K562 (cell line): ENCODE data around the gene DDIT3. TPM values are rescaled to one million over a fixed set of nuclear protein-coding genes. Genes with fewer than 3 reads are reported as not detected.
A peak's percentile ranks its signal among the peaks of the same experiment; 100 is the strongest.

Experiments used
- ATAC-seq: fragments of 200-7000 bp; cut with Tn5 transposase; 3 replicates; pipeline ENCODE4 v1.9.1; 2020; ENCODE audit warnings: moderate library complexity
- BruUV-seq: library from RNA; stranded (reverse); fragments of 400-500 nt; replicated peaks from 2 replicates; lab custom pipeline; 2021; lab: Mats Ljungman, UMichigan
- CTCF ChIA-PET: fragments of 300-600 bp; formaldehyde crosslinking; extraction: SDS; loops from one replicate; lab custom pipeline; 2021; ENCODE audit warnings: low intra/inter-chr PET ratio; lab: Yijun Ruan, JAX
- POLR2A ChIA-PET: fragments of 300-600, 350-650 bp; sonication (Branson Sonifier 250); formaldehyde crosslinking; extraction: SDS; loops from one replicate; lab custom pipeline; 2021; ENCODE audit warnings: antibody characterized with exemption, inconsistent platforms; lab: Yijun Ruan, JAX
- DNase-seq, 4 experiments: peaks; one replicate each; pipeline versions ENCODE4 v3.0.0 to v3.0.0-alpha.2; 2011 to 2018; ENCODE audit warnings: low spot score in 3 of 4, mixed read lengths in 3 of 4; ENCODE audit errors: extremely low read depth in 1 of 4
- FAIRE-seq: peaks from 2 replicates; lab custom pipeline; 2011; peaks lifted over from hg19 to GRCh38; lab: Jason Lieb, UNC
- H2AFZ ChIP-seq: 2 replicates; pipeline ENCODE4 v1.6.0; 2011; ENCODE audit warnings: low read depth, low read length, control low read depth, inconsistent platforms
- H3K27ac ChIP-seq: fragments of 200-600 bp; 3 replicates; pipeline ENCODE4 v1.8.0; 2011; ENCODE audit warnings: low read depth, mild to moderate bottlenecking, control low read depth, inconsistent platforms, low read length, moderate library complexity, mixed read lengths; ENCODE audit errors: extremely low read depth
- H3K27me3 ChIP-seq, 2 experiments: fragments of 300-600 bp in 1 of 2; 2 replicates in 1 of 2; 3 replicates in 1 of 2; pipeline versions ENCODE4 v1.6.0 to v1.8.0; 2011; ENCODE audit warnings: inconsistent platforms in 2 of 2, low read length in 2 of 2, mild to moderate bottlenecking in 1 of 2, mixed read lengths in 1 of 2, moderate library complexity in 1 of 2; ENCODE audit not compliant: control insufficient read depth in 2 of 2, insufficient read depth in 2 of 2
- H3K36me3 ChIP-seq: fragments of 300-600 bp; 3 replicates; pipeline ENCODE4 v1.8.0; 2011; ENCODE audit warnings: mild to moderate bottlenecking, low read length, inconsistent platforms; ENCODE audit not compliant: control insufficient read depth, insufficient read depth
- H3K4me1 ChIP-seq, 2 experiments: fragments of 200-600 bp in 1 of 2; replicated peaks in 1 of 2; 2 replicates in 1 of 2; 3 replicates in 1 of 2; pipeline versions ENCODE4 v1.5.1 to v1.8.0; 2011; ENCODE audit warnings: inconsistent platforms in 2 of 2, low read length in 2 of 2, mild to moderate bottlenecking in 1 of 2, mixed read lengths in 1 of 2, moderate library complexity in 1 of 2; ENCODE audit not compliant: control insufficient read depth in 2 of 2, insufficient read depth in 2 of 2
- H3K4me2 ChIP-seq: 2 replicates; pipeline ENCODE4 v1.6.1; 2011; ENCODE audit warnings: low read length, control low read depth, inconsistent platforms, mixed read lengths; ENCODE audit not compliant: insufficient read depth
- H3K4me3 ChIP-seq: fragments of 200-600 bp; sonication (generic), shearing (Covaris generic); 2 replicates; pipeline ENCODE4 v1.5.1; 2016; ENCODE audit warnings: control low read depth, inconsistent platforms
- H3K79me2 ChIP-seq: fragments of 200-600 bp; 3 replicates; pipeline ENCODE4 v1.8.0; 2011; ENCODE audit warnings: low read length, inconsistent platforms; ENCODE audit not compliant: control insufficient read depth, insufficient read depth
- H3K9ac ChIP-seq, 2 experiments: 2 replicates each; pipeline versions ENCODE4 v1.6.0 to v1.6.1; 2011; ENCODE audit warnings: low read depth in 2 of 2, low read length in 2 of 2, control low read depth in 1 of 2, inconsistent platforms in 1 of 2, mild to moderate bottlenecking in 1 of 2, mixed read lengths in 1 of 2; ENCODE audit not compliant: insufficient read depth in 1 of 2
- H3K9me1 ChIP-seq: one replicate; pipeline ENCODE4 v1.6.0; 2011; ENCODE audit warnings: inconsistent platforms, mild to moderate bottlenecking, low read length, moderate library complexity; ENCODE audit not compliant: control insufficient read depth, insufficient read depth
- H3K9me3 ChIP-seq: replicated peaks from 2 replicates; pipeline ENCODE4 v1.5.1; 2011; ENCODE audit warnings: low read depth, low read length, inconsistent platforms; ENCODE audit not compliant: control insufficient read depth, insufficient read depth
- H4K20me1 ChIP-seq: replicated peaks from 2 replicates; pipeline ENCODE4 v1.6.1; 2011; ENCODE audit warnings: low read length, inconsistent platforms, mixed read lengths; ENCODE audit not compliant: control insufficient read depth, insufficient read depth
- CBFA2T3 ChIP-seq: fragments of 450-650 bp; IDR thresholded peaks from 2 replicates; pipeline ENCODE4 v1.6.1; 2017
- CHD1 ChIP-seq: fragments of 200-600 bp; sonication (generic); IDR thresholded peaks from one replicate; pipeline ENCODE4 v1.6.1; 2012; ENCODE audit warnings: mild to moderate bottlenecking, moderate library complexity, low read length, inconsistent platforms
- CREM ChIP-seq: IDR thresholded peaks from 2 replicates; pipeline ENCODE4 v1.6.1; 2014; ENCODE audit warnings: antibody characterized with exemption, low read depth
- ETV6 ChIP-seq, 3 experiments: fragments of 150-350 bp in 1 of 3; sonication (generic) in 1 of 3; formaldehyde crosslinking in 1 of 3; IDR thresholded peaks; 2 replicates each; pipeline versions ENCODE4 v1.6.1 to v1.8.0; 2014 to 2022; ENCODE audit warnings: borderline replicate concordance in 2 of 3, low read depth in 2 of 3, antibody characterized with exemption in 1 of 3, low read length in 1 of 3, mild to moderate bottlenecking in 1 of 3, missing genetic modification reagents in 1 of 3
- FOXK2 ChIP-seq, 2 experiments: fragments of 450-650 bp; IDR thresholded peaks in 1 of 2; conservative IDR thresholded peaks in 1 of 2; 2 replicates each; pipeline ENCODE4 v1.6.1; 2016; ENCODE audit warnings: low read depth in 2 of 2, mild to moderate bottlenecking in 1 of 2
- HES1 ChIP-seq: fragments of 450-650 bp; IDR thresholded peaks from 2 replicates; pipeline ENCODE4 v1.6.1; 2016; ENCODE audit warnings: low read depth, mild to moderate bottlenecking, moderate library complexity
- KDM5B ChIP-seq: fragments of 200-600 bp; sonication (generic); IDR thresholded peaks from 2 replicates; pipeline ENCODE4 v1.6.1; 2012; ENCODE audit warnings: low read depth, mild to moderate bottlenecking, moderate library complexity, low read length, control low read depth, inconsistent platforms; ENCODE audit not compliant: insufficient replicate concordance
- LCOR ChIP-seq: sonication (generic); formaldehyde crosslinking; IDR thresholded peaks from 2 replicates; pipeline ENCODE4 v1.8.0; 2022; ENCODE audit warnings: mild to moderate bottlenecking, missing genetic modification reagents
- SMAD4 ChIP-seq: fragments of 250-450 bp; sonication (Bioruptor Pico); conservative IDR thresholded peaks from 2 replicates; pipeline ENCODE4 v1.8.0; 2021; ENCODE audit warnings: inconsistent platforms, mild to moderate bottlenecking, moderate library complexity
- SMARCB1 ChIP-seq: IDR thresholded peaks from 2 replicates; pipeline ENCODE4 v1.6.1; 2011; ENCODE audit warnings: improper control_type of control experiment, low read depth; ENCODE audit not compliant: insufficient read length
- STAT5A ChIP-seq: IDR thresholded peaks from 2 replicates; pipeline ENCODE4 v1.6.1; 2012; ENCODE audit warnings: low read length, inconsistent platforms, borderline replicate concordance
- TAF9B ChIP-seq: fragments of 450-650 bp; IDR thresholded peaks from 2 replicates; pipeline ENCODE4 v1.6.1; 2018; ENCODE audit warnings: mild to moderate bottlenecking; ENCODE audit not compliant: partially characterized antibody
- TFAM ChIP-seq: fragments of 250-450 bp; sonication (Bioruptor Pico); conservative IDR thresholded peaks from 2 replicates; pipeline ENCODE4 v1.5.0; 2021; ENCODE audit warnings: mild to moderate bottlenecking, moderate library complexity
- TOE1 ChIP-seq, 2 experiments: fragments of 450-650 bp in 1 of 2; sonication (generic) in 1 of 2; formaldehyde crosslinking in 1 of 2; IDR thresholded peaks; 2 replicates each; pipeline versions ENCODE4 v1.7.1 to v1.8.0; 2016 to 2022; ENCODE audit warnings: borderline replicate concordance in 2 of 2, mild to moderate bottlenecking in 2 of 2, antibody characterized with exemption in 1 of 2, inconsistent platforms in 1 of 2, low read depth in 1 of 2, missing genetic modification reagents in 1 of 2, moderate library complexity in 1 of 2
- ZNF143 ChIP-seq: sonication (generic); formaldehyde crosslinking; IDR thresholded peaks from 2 replicates; pipeline ENCODE4 v1.9.0; 2022; ENCODE audit warnings: mild to moderate bottlenecking, missing genetic modification reagents
- WGBS: fragments of 100-300 bp; shearing (Covaris generic); methylation state at CpG from one replicate; pipeline ENCODE4 v1.1.6; 2016; ENCODE audit warnings: low coverage, mixed read lengths; ENCODE audit not compliant: insufficient coverage; ENCODE audit errors: missing lambda C conversion rate; 5-methylcytosine and 5-hydroxymethylcytosine counted together
- in situ Hi-C: fragments of 300-500 bp; cut with MboI; formaldehyde crosslinking; loops from 4 replicates; pipeline ENCODE4 v1.15.0; 2018; ENCODE audit warnings: inconsistent platforms, mixed read lengths
- intact Hi-C: fragments of 100-400 bp; cut with micrococcal nuclease; formaldehyde crosslinking; loops from 2 replicates; pipeline ENCODE4 v1.14.2; 2022
- polyA plus RNA-seq, 8 experiments: library from polyadenylated mRNA; depleted of rRNA in 4 of 8; stranded (reverse) in 5 of 8; unstranded in 3 of 8; fragments of >200 nt; fragmentation: Nextera tagmentation in 2 of 8; fragmentation: Illumina TruSeq in 1 of 8; extraction: Ambion mirVana in 2 of 8; extraction: Trizol in 1 of 8; gene quantifications; 2 replicates each; pipeline versions ENCODE4 v1.2.1 to v1.2.3, GENCODE V29; 2011 to 2014; ENCODE audit warnings: inconsistent platforms in 1 of 8, missing spikeins in 1 of 8
- total RNA-seq, 7 experiments: library from RNA; depleted of rRNA in 6 of 7; stranded (reverse); fragments of >200 nt in 6 of 7; fragmentation: Illumina TruSeq in 2 of 7; extraction: Trizol in 2 of 7; gene quantifications; 2 replicates each; pipeline versions ENCODE4 v1.2.1 to v1.2.3, GENCODE V29; 2011 to 2021; ENCODE audit warnings: low replicate concordance in 1 of 7
- TF ChIP-seq, protein P1 (sequence below): sonication (generic); formaldehyde crosslinking; IDR thresholded peaks from 2 replicates; pipeline ENCODE4 v1.9.0; 2022; ENCODE audit warnings: mild to moderate bottlenecking, missing genetic modification reagents
- TF ChIP-seq, protein P2 (sequence below): fragments of 450-650 bp; IDR thresholded peaks from 2 replicates; pipeline ENCODE4 v1.6.1; 2018; ENCODE audit not compliant: partially characterized antibody

The DDIT3 gene
- total and polyA plus RNA-seq, 9 of the 15 experiments (the other 6 are each of a cell fraction or from before 2014, with no cell fraction given): 59.1 to 272 (median 89.9) TPM

DNA sequence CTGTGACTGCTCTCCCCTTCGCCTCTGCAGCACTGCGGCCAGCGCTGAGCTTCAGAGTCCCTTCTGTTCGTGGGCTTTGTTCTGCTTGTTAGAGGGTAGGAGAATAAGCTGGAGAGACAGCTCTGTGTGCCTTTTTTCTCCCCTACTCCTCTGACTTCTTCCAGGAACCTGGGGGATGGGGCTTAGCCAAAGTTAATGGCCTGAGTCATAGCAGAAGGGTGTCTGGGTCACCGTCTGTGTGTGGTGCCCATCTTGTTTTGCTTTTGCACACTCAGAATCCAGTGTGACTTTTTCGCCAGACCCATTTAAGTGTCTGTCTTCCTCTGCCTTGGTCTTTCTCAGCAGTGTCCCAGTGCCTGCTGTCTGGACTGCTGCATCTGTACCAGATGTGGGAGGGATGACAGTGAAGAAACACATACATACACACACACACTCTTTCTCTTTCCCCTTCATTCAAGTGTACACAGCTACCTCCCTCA is 32.6 kb upstream of the DDIT3 start:
- Histone ChIP-seq H3K27me3 (no peaks in the 10 kb centered on the region), H3K36me3 (peaks cover 17% of the 10 kb centered on the region), H3K9me3 (no peaks in the 10 kb centered on the region), H3K4me1 (peaks cover 50 to 63% of the 10 kb centered on the region in 2 experiments), H3K9ac (peak overlapping the region; percentile 72 to 84; a peak in 3 of 4 replicates), H3K4me2 (peak overlapping the region; percentile 89), H4K20me1 (no peaks in the 10 kb centered on the region), H3K4me3 (peak overlapping the region; percentile 69), H3K9me1 (no peaks in the 10 kb centered on the region), H3K27ac (peak overlapping the region; percentile 90), H2AFZ (peak overlapping the region; percentile 78), H3K79me2 (peaks cover 58% of the 10 kb centered on the region)
- 1% methylated on average over 5 of the region's 6 CpGs for WGBS
- no TSS peak for BruUV-seq
- POLR2A ChIA-PET: interaction anchor here (0.5 to 4.2 kb wide), 16 partner anchors 9 to 369 kb away, joined by 3 to 38 read pairs (median 3); partner anchors contain the start of genes ARHGEF25, DDIT3, EEF1AKMT3 and METTL1
- DNase-seq: peak; percentile 24 to 81 (median 51)
- peak; percentile 51 for ATAC-seq
- intact Hi-C loops: loop anchor here (2.0 kb wide), 1 partner anchor 14 kb away; no protein-coding TSS in a partner anchor
- in situ Hi-C loops: no loop called here
- FAIRE-seq: peak; percentile 87
- CTCF ChIA-PET: interaction anchor here (0.6 kb wide), 1 partner anchor 23 kb away, joined by 3 read pairs; no protein-coding TSS in a partner anchor
- TF ChIP-seq TFAM (CRISPR knock-in tag) (no peak), ZNF143 (peak; percentile 54; the same call in 1 of the 2 replicates), HES1 (no peak), FOXK2 (conservative IDR thresholded peaks at IDR 0.05 in 1 of 2, IDR thresholded peaks at IDR 0.05 in 1 of 2; ENCODE audit: low read depth in 2 of 2) (peak in 1 of 2 experiments; percentile 59; a peak in 2 of 4 replicates), TOE1 (IDR thresholded peaks at IDR 0.05; ENCODE audit: borderline replicate concordance) (no peak), TOE1 (CRISPR knock-in tag; IDR thresholded peaks at IDR 0.05; ENCODE audit: borderline replicate concordance, low read depth) (no peak), CBFA2T3 (no peak), CHD1 (no peak), CREM (no peak), KDM5B (peak; percentile 21), STAT5A (peak; percentile 64; the same call in 1 of the 2 replicates), SMAD4 (peak; percentile 73), ETV6 (IDR thresholded peaks at IDR 0.05; ENCODE audit: borderline replicate concordance in 1 of 2, low read depth in 2 of 2, low read length in 1 of 2) (no peak), ETV6 (CRISPR knock-in tag; IDR thresholded peaks at IDR 0.05; ENCODE audit: borderline replicate concordance) (no peak), LCOR (peak; percentile 65; the same call in 1 of the 2 replicates), TAF9B (peak; percentile 6), SMARCB1 (no peak)
- TF ChIP-seq, protein P1, sequence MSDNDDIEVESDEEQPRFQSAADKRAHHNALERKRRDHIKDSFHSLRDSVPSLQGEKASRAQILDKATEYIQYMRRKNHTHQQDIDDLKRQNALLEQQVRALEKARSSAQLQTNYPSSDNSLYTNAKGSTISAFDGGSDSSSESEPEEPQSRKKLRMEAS: peak; percentile 47
- TF ChIP-seq, protein P2, sequence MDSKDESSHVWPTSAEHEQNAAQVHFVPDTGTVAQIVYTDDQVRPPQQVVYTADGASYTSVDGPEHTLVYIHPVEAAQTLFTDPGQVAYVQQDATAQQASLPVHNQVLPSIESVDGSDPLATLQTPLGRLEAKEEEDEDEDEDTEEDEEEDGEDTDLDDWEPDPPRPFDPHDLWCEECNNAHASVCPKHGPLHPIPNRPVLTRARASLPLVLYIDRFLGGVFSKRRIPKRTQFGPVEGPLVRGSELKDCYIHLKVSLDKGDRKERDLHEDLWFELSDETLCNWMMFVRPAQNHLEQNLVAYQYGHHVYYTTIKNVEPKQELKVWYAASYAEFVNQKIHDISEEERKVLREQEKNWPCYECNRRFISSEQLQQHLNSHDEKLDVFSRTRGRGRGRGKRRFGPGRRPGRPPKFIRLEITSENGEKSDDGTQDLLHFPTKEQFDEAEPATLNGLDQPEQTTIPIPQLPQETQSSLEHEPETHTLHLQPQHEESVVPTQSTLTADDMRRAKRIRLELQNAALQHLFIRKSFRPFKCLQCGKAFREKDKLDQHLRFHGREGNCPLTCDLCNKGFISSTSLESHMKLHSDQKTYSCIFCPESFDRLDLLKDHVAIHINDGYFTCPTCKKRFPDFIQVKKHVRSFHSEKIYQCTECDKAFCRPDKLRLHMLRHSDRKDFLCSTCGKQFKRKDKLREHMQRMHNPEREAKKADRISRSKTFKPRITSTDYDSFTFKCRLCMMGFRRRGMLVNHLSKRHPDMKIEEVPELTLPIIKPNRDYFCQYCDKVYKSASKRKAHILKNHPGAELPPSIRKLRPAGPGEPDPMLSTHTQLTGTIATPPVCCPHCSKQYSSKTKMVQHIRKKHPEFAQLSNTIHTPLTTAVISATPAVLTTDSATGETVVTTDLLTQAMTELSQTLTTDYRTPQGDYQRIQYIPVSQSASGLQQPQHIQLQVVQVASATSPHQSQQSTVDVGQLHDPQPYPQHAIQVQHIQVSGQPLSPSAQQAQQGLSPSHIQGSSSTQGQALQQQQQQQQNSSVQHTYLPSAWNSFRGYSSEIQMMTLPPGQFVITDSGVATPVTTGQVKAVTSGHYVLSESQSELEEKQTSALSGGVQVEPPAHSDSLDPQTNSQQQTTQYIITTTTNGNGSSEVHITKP: peak; percentile 56
